GM18867 (cell line): ENCODE results near the gene HSPB8.
"Not testable (repeated sequence)": the region's sequence is repeated elsewhere in the genome, so short reads cannot be mapped to it uniquely, and the experiment has no call there.

Experiments
- ATAC-seq: cut with Tn5 transposase; IDR thresholded peaks from one replicate; pipeline ENCODE4 v1.9.1; 2021; ENCODE audit warnings: mild to moderate bottlenecking, moderate library complexity; ENCODE audit not compliant: unreplicated experiment

Gene HSPB8

GRCh38 chr12:119204671-119205285 is 26.0 kb downstream of the HSPB8 start:
- ATAC-seq, result no peak

GRCh38 chr12:119206348-119207062 is 27.8 kb downstream of the HSPB8 start:
- ATAC-seq, result no peak

DNA sequence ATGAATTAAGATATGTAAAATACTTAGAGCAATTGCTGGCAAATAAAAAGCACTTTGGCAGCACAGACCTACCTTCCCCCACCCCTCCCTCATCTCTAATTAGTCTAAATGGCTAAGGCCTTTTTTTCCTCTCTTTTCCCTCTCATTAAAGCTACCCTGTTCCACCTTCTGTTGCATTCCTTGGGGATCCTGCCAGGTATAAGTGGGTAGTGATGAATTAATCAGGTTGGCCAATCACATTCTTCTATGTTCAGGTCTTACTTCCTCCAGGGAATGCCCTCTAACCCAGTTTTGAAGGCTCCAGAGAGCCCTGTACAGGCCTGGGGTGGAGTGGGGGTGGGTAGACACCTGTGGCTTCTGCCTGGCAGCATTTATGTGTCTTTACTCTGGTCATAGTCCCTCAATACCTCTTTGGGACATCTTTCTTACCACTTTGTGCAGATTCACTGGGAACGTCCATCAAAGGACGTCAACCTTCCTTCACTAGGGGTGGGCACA is 28.4 kb downstream of the HSPB8 start:
- no peak for ATAC-seq

GRCh38 chr12:119208626-119209061 is 29.9 kb downstream of the HSPB8 start:
- ATAC-seq, result no peak

DNA sequence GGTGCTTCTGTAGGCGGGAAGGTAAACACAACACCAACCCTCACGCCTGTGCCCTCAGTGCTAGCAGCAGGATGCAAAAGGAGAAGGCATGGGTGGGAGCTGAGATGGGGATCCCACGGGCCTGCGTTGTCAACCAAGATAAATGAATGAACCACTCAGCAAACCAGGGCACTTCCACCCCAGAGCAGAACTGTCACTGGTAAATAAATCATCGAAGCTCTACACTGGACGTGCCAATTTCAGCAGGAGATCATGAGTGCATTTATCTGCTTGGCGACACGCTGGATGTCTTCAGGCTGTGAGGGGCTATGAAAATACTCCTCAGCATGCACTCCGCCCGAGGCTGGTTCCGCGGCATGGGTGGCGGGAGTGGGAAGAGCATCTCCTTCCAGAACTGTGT is 33.2 kb downstream of the HSPB8 start:
- no peak for ATAC-seq

- ATAC-seq, result no peak
Measured at GRCh38 chr12:119216084-119216483, 37.4 kb downstream of the HSPB8 start.

- not testable (repeated sequence) for ATAC-seq
Measured at GRCh38 chr12:119218875-119219274, 40.1 kb downstream of the HSPB8 start.

GRCh38 chr12:119222222-119222951 is 43.7 kb downstream of the HSPB8 start:
- ATAC-seq, result no peak

- no peak for ATAC-seq
Measured at GRCh38 chr12:119225454-119225853, 46.7 kb downstream of the HSPB8 start.

- ATAC-seq, result no peak
Measured at GRCh38 chr12:119227292-119227691, 48.6 kb downstream of the HSPB8 start.

GRCh38 chr12:119229205-119229604 is 50.5 kb downstream of the HSPB8 start:
- no peak for ATAC-seq

- no peak for ATAC-seq
Measured at GRCh38 chr12:119229837-119230236, 51.1 kb downstream of the HSPB8 start.

GRCh38 chr12:119230807-119231206 is 52.1 kb downstream of the HSPB8 start:
- no peak for ATAC-seq

GRCh38 chr12:119231774-119232173 is 53.0 kb downstream of the HSPB8 start:
- no peak for ATAC-seq

DNA sequence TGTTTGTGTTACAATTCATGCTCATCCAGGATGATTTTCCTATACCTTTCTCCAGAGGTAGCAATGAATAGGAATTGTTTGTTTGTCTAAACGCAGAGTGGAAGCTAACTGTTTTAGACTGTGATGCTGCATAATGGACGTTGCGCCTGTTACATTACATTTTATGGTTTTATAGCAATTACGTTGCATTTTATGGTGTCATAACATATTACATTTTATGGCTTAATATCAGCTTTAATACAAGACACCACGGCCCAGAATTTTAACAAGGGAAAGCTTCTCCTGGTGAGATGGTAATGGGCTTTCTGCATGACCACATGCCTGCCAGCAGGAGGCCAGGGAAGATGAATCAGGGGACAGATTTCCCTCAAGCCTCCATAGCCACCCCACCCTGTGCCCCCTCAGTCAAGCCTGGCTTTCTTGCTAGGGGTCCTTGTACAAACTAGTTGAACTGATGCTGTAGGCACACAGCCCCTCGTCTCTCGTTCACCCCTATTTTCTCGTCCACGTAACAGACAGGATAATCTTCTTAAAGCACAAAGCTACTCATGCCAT is 56.5 kb downstream of the HSPB8 start:
- ATAC-seq, result no peak

- no peak for ATAC-seq
Measured at GRCh38 chr12:119236372-119236771, 57.6 kb downstream of the HSPB8 start.

DNA sequence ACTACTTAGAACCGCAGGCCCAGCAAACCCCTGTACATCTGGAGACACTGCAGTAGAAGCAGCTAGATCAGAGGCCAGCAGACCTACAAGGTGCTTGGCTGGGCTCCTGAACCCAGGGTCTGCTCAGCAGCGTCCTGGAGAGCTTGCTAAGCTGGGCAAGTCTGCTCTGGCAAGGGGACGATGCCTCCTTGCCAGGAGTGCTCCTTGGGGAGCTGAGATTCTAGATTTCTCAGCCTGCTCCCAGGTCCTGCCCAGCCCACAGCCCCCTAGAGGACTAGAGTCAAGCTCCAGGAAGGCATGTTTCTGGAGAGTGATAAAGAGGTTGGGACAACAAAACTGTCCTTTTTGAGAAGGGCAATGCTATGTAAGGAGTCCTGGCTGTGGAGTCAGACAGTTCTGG is 60.3 kb downstream of the HSPB8 start:
- ATAC-seq, result no peak

GRCh38 chr12:119241049-119241448 is 62.3 kb downstream of the HSPB8 start:
- no peak for ATAC-seq

DNA sequence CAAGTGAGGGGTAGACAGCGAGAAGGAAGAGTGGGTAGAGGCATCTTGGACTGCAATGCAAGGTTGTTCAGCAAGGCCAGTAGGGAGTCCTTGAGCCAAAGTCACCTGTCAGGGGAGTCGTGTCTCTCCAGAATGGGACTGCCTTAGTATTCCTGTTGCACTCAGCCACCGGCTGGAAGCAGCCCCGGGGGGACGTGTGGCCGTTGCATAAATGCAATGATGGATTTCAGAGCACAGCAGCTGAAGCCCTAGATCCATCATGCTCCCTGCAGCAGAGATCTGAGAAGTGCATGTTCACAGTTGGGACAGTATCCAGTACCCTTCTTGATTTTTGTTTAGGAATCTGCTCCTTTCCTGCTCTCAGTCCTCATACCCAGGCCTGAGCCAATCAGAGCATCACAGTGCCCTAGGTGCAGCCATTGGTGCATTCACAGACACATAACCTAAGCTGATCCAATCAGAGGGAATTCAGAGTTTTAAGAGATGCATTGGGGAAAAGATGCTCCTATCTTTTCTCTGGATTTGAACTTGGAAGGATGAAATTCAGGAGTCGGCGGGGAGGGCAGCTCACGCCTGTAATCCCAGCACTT is 62.9 kb downstream of the HSPB8 start:
- no peak for ATAC-seq
